Measurements from ENCODE around the gene MITF.

MITF gene

DNA sequence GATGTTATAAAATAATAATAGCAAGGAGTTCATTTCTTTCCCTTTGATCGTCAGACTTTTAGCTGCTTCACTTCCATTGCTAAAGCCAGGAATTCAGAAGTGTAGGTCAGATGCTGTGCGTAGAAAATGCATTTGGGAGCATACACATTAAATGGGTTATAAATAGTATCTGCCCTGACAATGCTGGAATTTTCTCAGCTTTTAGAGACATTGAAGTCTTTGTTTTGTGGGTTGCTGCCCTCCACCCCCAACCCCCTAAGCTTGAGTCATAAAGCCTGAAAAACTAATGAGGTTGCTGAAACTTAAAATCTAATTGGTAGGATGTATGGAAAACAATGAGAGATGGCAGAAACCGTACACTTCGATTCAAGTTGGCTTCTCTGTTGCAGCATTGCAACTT, 81.9 kb downstream of the MITF start:
- H3K36me3 ChIP-seq (ENCODE audit: control insufficient read depth in 1 of 2, insufficient read depth in 2 of 2, low read length in 2 of 2), result no peaks in the 10 kb centered on the region
- H3K27me3 ChIP-seq (ENCODE audit: low read depth, low read length), result no peaks in the 10 kb centered on the region
- peaks cover 0 to 37% of the 10 kb centered on the region in 2 donors for H3K4me1 ChIP-seq (ENCODE audit: control insufficient read depth in 1 of 2, insufficient read depth in 2 of 2, low read length in 2 of 2)
- no peak overlapping the region for H3K4me3 ChIP-seq (ENCODE audit: low read depth in 1 of 2, low read length in 2 of 2)
- no peak overlapping the region for H3K27ac ChIP-seq (ENCODE audit: low read length)
- H3K9me3 ChIP-seq (ENCODE audit: control insufficient read depth in 1 of 2, low read length in 2 of 2), result no peaks in the 10 kb centered on the region

GRCh38 chr3:69823743-69824142, 84.5 kb downstream of the MITF start:
- no peaks in the 10 kb centered on the region for H3K27me3 ChIP-seq (ENCODE audit: low read depth, low read length)
- H3K4me1 ChIP-seq (ENCODE audit: control insufficient read depth in 1 of 2, insufficient read depth in 2 of 2, low read length in 2 of 2), result peaks cover 0 to 30% of the 10 kb centered on the region in 2 donors
- no peak overlapping the region for H3K4me3 ChIP-seq (ENCODE audit: low read depth in 1 of 2, low read length in 2 of 2)
- H3K36me3 ChIP-seq (ENCODE audit: control insufficient read depth in 1 of 2, insufficient read depth in 2 of 2, low read length in 2 of 2), result no peaks in the 10 kb centered on the region
- peaks cover 0 to 3% of the 10 kb centered on the region in 2 donors for H3K9me3 ChIP-seq (ENCODE audit: control insufficient read depth in 1 of 2, low read length in 2 of 2)
- no peak overlapping the region for H3K27ac ChIP-seq (ENCODE audit: low read length)

GRCh38 chr3:69825446-69825845, 86.2 kb downstream of the MITF start:
- no peak overlapping the region for H3K27ac ChIP-seq (ENCODE audit: low read length)
- H3K4me1 ChIP-seq (ENCODE audit: control insufficient read depth in 1 of 2, insufficient read depth in 2 of 2, low read length in 2 of 2), result peaks cover 0 to 21% of the 10 kb centered on the region in 2 donors
- no peak overlapping the region for H3K4me3 ChIP-seq (ENCODE audit: low read depth in 1 of 2, low read length in 2 of 2)

DNA sequence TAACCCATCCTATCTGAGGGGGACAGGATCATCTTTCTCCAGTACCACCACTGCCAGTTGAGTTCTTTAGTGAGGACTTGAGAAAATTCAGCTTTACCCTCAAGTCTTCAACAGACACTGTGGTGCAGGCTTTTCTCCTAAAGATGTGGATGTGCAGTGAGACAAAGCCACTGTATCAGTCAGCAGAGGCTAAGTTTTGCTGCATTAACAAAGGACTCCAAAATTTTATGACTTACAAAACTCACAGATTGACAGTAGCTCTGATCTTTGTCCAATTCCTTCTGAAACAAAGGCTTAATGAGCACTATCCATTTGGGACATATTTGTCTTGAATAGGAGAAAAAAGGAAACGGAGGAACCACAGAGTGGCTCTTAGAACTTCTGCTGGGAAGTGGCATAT, 87.9 kb downstream of the MITF start:
- Histone ChIP-seq H3K27ac (ENCODE audit: low read length) (no peak overlapping the region), H3K4me3 (ENCODE audit: low read depth in 1 of 2, low read length in 2 of 2) (no peak overlapping the region), H3K36me3 (ENCODE audit: control insufficient read depth in 1 of 2, insufficient read depth in 2 of 2, low read length in 2 of 2) (no peaks in the 10 kb centered on the region), H3K27me3 (ENCODE audit: low read depth, low read length) (no peaks in the 10 kb centered on the region), H3K9me3 (ENCODE audit: control insufficient read depth in 1 of 2, low read length in 2 of 2) (peaks cover 0 to 3% of the 10 kb centered on the region in 2 donors), H3K4me1 (ENCODE audit: control insufficient read depth in 1 of 2, insufficient read depth in 2 of 2, low read length in 2 of 2) (peaks cover 0 to 10% of the 10 kb centered on the region in 2 donors)

More at GRCh38 chr3:69825446-69825845, 86.2 kb downstream of the MITF start:
- Histone ChIP-seq H3K27me3 (ENCODE audit: low read depth, low read length) (no peaks in the 10 kb centered on the region), H3K36me3 (ENCODE audit: control insufficient read depth in 1 of 2, insufficient read depth in 2 of 2, low read length in 2 of 2) (no peaks in the 10 kb centered on the region), H3K9me3 (ENCODE audit: control insufficient read depth in 1 of 2, low read length in 2 of 2) (peaks cover 0 to 3% of the 10 kb centered on the region in 2 donors)

DNA sequence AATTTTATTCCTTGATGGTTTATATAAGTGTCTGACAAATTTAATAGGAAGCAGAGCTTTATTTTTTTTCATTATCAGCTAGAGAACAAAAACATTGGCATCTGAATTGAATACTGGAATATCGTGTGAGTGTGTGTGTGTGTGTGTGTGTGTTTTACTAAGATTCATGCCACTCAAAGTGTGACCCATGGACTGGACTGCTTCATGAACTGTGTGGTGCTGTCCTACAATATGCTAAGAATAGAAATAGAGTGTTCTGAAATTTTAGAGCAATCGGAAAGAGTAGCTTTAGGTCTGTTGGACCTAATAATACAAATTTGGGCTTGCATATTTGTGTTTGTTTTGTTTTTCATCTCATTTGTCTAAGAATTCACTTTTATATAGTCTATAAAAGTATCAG, 89.6 kb downstream of the MITF start:
- Histone ChIP-seq H3K4me1 (ENCODE audit: control insufficient read depth in 1 of 2, insufficient read depth in 2 of 2, low read length in 2 of 2) (peaks cover 0 to 8% of the 10 kb centered on the region in 2 donors), H3K27ac (ENCODE audit: low read length) (no peak overlapping the region), H3K4me3 (ENCODE audit: low read depth in 1 of 2, low read length in 2 of 2) (no peak overlapping the region), H3K27me3 (ENCODE audit: low read depth, low read length) (no peaks in the 10 kb centered on the region), H3K36me3 (ENCODE audit: control insufficient read depth in 1 of 2, insufficient read depth in 2 of 2, low read length in 2 of 2) (no peaks in the 10 kb centered on the region), H3K9me3 (ENCODE audit: control insufficient read depth in 1 of 2, low read length in 2 of 2) (peaks cover 0 to 3% of the 10 kb centered on the region in 2 donors)

- Histone ChIP-seq H3K27ac (ENCODE audit: low read length) (no peak overlapping the region), H3K27me3 (ENCODE audit: low read depth, low read length) (no peaks in the 10 kb centered on the region), H3K9me3 (ENCODE audit: control insufficient read depth in 1 of 2, low read length in 2 of 2) (peaks cover 0 to 3% of the 10 kb centered on the region in 2 donors), H3K36me3 (ENCODE audit: control insufficient read depth in 1 of 2, insufficient read depth in 2 of 2, low read length in 2 of 2) (no peaks in the 10 kb centered on the region), H3K4me1 (ENCODE audit: control insufficient read depth in 1 of 2, insufficient read depth in 2 of 2, low read length in 2 of 2) (peaks cover 0 to 8% of the 10 kb centered on the region in 2 donors), H3K4me3 (ENCODE audit: low read depth in 1 of 2, low read length in 2 of 2) (no peak overlapping the region)
Measured at GRCh38 chr3:69830147-69830546, 90.9 kb downstream of the MITF start.

DNA sequence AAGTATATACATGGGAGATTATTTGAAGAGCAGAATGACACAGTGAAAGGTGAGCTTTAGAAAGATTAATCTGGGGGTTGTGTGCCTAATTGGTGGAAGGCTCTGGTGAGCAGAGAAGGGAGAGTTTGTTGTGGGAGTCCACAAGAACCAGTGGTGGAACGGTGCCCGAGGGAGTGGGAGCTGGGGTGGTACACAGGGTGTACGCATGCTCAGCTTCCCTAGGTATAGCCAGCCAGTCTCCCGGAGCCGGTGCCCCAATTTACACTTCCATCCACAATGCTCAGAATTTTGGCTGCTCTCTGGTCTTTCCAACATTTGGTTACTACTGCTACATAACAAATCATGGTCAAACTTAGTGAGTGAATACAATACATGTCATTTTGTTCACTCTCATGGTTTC, 92.5 kb downstream of the MITF start:
- H3K4me1 ChIP-seq (ENCODE audit: control insufficient read depth in 1 of 2, insufficient read depth in 2 of 2, low read length in 2 of 2), result peaks cover 0 to 11% of the 10 kb centered on the region in 2 donors
- H3K4me3 ChIP-seq (ENCODE audit: low read depth in 1 of 2, low read length in 2 of 2), result no peak overlapping the region
- peaks cover 0 to 3% of the 10 kb centered on the region in 2 donors for H3K9me3 ChIP-seq (ENCODE audit: control insufficient read depth in 1 of 2, low read length in 2 of 2)
- H3K27ac ChIP-seq (ENCODE audit: low read length), result no peak overlapping the region
- H3K27me3 ChIP-seq (ENCODE audit: low read depth, low read length), result no peaks in the 10 kb centered on the region
- H3K36me3 ChIP-seq (ENCODE audit: control insufficient read depth in 1 of 2, insufficient read depth in 2 of 2, low read length in 2 of 2), result no peaks in the 10 kb centered on the region

GRCh38 chr3:69833591-69833990, 94.3 kb downstream of the MITF start:
- Histone ChIP-seq H3K36me3 (ENCODE audit: control insufficient read depth in 1 of 2, insufficient read depth in 2 of 2, low read length in 2 of 2) (no peaks in the 10 kb centered on the region), H3K27me3 (ENCODE audit: low read depth, low read length) (no peaks in the 10 kb centered on the region), H3K9me3 (ENCODE audit: control insufficient read depth in 1 of 2, low read length in 2 of 2) (no peaks in the 10 kb centered on the region), H3K4me1 (ENCODE audit: control insufficient read depth in 1 of 2, insufficient read depth in 2 of 2, low read length in 2 of 2) (peaks cover 5 to 17% of the 10 kb centered on the region in 2 donors), H3K27ac (ENCODE audit: low read length) (no peak overlapping the region), H3K4me3 (ENCODE audit: low read depth in 1 of 2, low read length in 2 of 2) (no peak overlapping the region)

- Histone ChIP-seq H3K4me1 (ENCODE audit: control insufficient read depth in 1 of 2, insufficient read depth in 2 of 2, low read length in 2 of 2) (peaks cover 8 to 40% of the 10 kb centered on the region in 2 donors), H3K27ac (ENCODE audit: low read length) (no peak overlapping the region), H3K4me3 (ENCODE audit: low read depth in 1 of 2, low read length in 2 of 2) (no peak overlapping the region), H3K27me3 (ENCODE audit: low read depth, low read length) (no peaks in the 10 kb centered on the region), H3K9me3 (ENCODE audit: control insufficient read depth in 1 of 2, low read length in 2 of 2) (no peaks in the 10 kb centered on the region), H3K36me3 (ENCODE audit: control insufficient read depth in 1 of 2, insufficient read depth in 2 of 2, low read length in 2 of 2) (no peaks in the 10 kb centered on the region)
Measured at GRCh38 chr3:69838217-69838616, 99.0 kb downstream of the MITF start.

DNA sequence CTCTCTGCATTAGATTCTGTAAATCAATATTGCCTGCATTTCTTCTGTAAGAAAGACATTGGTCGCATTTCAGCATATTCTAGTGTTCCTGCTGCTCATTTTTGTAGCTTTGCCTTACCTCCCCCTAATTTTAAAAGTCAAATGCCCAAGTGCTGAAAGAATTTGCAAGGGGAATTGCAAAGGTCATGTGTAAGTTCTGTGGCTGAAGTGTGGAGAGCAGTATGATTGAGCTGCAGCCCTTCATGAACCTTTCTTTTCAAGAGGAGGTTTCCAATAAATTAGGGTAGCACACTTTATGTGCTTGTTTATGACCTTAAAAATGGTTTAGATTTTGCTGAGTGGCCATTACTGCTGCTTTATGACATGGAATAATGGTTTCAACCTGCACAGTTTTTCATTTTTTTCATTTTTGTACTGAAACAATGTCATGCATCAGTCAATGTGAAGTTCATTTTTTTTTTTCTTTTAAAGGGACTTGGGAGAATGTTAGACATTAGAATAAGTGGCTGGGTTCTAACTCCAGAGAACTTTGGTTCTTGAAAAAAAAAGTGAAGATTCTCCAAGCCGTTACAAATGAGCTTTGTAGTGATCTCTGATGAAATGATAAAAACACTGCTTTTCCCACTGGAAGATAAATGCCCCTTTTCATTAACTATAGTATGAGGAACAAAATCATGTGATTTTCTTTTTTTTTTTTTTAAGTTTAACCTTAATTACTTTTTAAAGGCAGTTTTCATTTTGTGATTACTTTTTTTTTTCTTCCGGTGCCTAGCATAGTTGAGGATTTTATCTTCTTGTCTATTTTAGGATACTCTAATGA, 99.6 kb downstream of the MITF start:
- Histone ChIP-seq H3K4me3 (ENCODE audit: low read depth in 1 of 2, low read length in 2 of 2) (no peak overlapping the region), H3K36me3 (ENCODE audit: control insufficient read depth in 1 of 2, insufficient read depth in 2 of 2, low read length in 2 of 2) (no peaks in the 10 kb centered on the region), H3K4me1 (ENCODE audit: control insufficient read depth in 1 of 2, insufficient read depth in 2 of 2, low read length in 2 of 2) (peaks cover 8 to 40% of the 10 kb centered on the region in 2 donors), H3K27me3 (ENCODE audit: low read depth, low read length) (no peaks in the 10 kb centered on the region), H3K27ac (ENCODE audit: low read length) (no peak overlapping the region), H3K9me3 (ENCODE audit: control insufficient read depth in 1 of 2, low read length in 2 of 2) (no peaks in the 10 kb centered on the region)

- H3K36me3 ChIP-seq (ENCODE audit: control insufficient read depth in 1 of 2, insufficient read depth in 2 of 2, low read length in 2 of 2), result no peaks in the 10 kb centered on the region
- no peaks in the 10 kb centered on the region for H3K27me3 ChIP-seq (ENCODE audit: low read depth, low read length)
- no peak overlapping the region for H3K27ac ChIP-seq (ENCODE audit: low read length)
- H3K9me3 ChIP-seq (ENCODE audit: control insufficient read depth in 1 of 2, low read length in 2 of 2), result no peaks in the 10 kb centered on the region
- H3K4me1 ChIP-seq (ENCODE audit: control insufficient read depth in 1 of 2, insufficient read depth in 2 of 2, low read length in 2 of 2), result peaks cover 3 to 31% of the 10 kb centered on the region in 2 donors
- H3K4me3 ChIP-seq (ENCODE audit: low read depth in 1 of 2, low read length in 2 of 2), result no peak overlapping the region
Measured at GRCh38 chr3:69842351-69842750, 103.1 kb downstream of the MITF start.

DNA sequence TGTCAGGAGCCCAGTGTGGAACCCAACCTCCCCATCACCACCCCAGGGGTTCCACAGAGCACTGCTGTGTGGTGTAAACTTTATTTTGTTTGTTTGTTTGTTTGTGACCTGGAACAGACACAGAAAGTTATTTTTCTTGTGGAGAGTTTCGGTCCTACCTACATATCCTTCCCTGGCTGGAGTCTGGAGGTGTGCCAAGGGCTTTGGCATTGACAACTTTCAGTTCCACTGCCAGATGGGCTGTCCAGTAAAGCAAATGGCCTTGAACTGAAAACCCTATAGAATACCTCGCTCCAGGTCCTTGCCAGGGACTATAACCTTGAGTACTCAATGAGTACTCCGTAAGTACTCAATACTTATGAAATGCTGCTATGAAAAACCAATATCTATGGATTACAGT, 103.5 kb downstream of the MITF start:
- H3K9me3 ChIP-seq (ENCODE audit: control insufficient read depth in 1 of 2, low read length in 2 of 2), result no peaks in the 10 kb centered on the region
- no peaks in the 10 kb centered on the region for H3K36me3 ChIP-seq (ENCODE audit: control insufficient read depth in 1 of 2, insufficient read depth in 2 of 2, low read length in 2 of 2)
- peaks cover 3 to 35% of the 10 kb centered on the region in 2 donors for H3K4me1 ChIP-seq (ENCODE audit: control insufficient read depth in 1 of 2, insufficient read depth in 2 of 2, low read length in 2 of 2)
- no peak overlapping the region for H3K4me3 ChIP-seq (ENCODE audit: low read depth in 1 of 2, low read length in 2 of 2)
- H3K27ac ChIP-seq (ENCODE audit: low read length), result no peak overlapping the region
- H3K27me3 ChIP-seq (ENCODE audit: low read depth, low read length), result no peaks in the 10 kb centered on the region
